IMR-90 (cell line): Measurements from ENCODE around the gene PDE6A. TPM values are rescaled to one million over a fixed set of nuclear protein-coding genes. Genes with fewer than 3 reads are reported as not detected.

ENCODE experiments used
- ATAC-seq: fragments of 200-7000 bp; cut with Tn5 transposase; 2 replicates; pipeline ENCODE4 v1.9.1; 2020; ENCODE audit warnings: low read depth, mild to moderate bottlenecking, moderate library complexity
- BruUV-seq: library from RNA; stranded (reverse); fragments of 400-500 nt; replicated peaks from 2 replicates; lab custom pipeline; 2021; lab: Mats Ljungman, UMichigan
- CTCF ChIA-PET: fragments of 300-600 bp; formaldehyde crosslinking; extraction: SDS; loops from one replicate; lab custom pipeline; 2021; ENCODE audit warnings: antibody characterized with exemption; lab: Yijun Ruan, JAX
- POLR2A ChIA-PET: fragments of 300-600 bp; sonication (Branson Sonifier 250); formaldehyde crosslinking; loops from one replicate; lab custom pipeline; 2022; ENCODE audit warnings: antibody characterized with exemption; ENCODE audit not compliant: unreplicated experiment; lab: Charles Lee
- DNase-seq: peaks from one replicate; pipeline ENCODE4 v3.0.0; 2013
- H2AFZ ChIP-seq: replicated peaks from 2 replicates; pipeline ENCODE3; 2013; ENCODE audit warnings: low read length, mild to moderate bottlenecking; ENCODE audit not compliant: poor library complexity
- H2AK5ac ChIP-seq: 2 replicates; pipeline ENCODE4 v1.6.1; 2013; ENCODE audit warnings: low read depth, low read length, inconsistent platforms
- H2AK9ac ChIP-seq: replicated peaks from 2 replicates; pipeline ENCODE3; 2013; ENCODE audit warnings: mild to moderate bottlenecking, low read depth, low read length, moderate library complexity; ENCODE audit not compliant: poor library complexity
- H2BK120ac ChIP-seq: 2 replicates; pipeline ENCODE4 v1.6.1; 2013; ENCODE audit warnings: low read depth, low read length, inconsistent platforms
- H2BK15ac ChIP-seq: 3 replicates; pipeline ENCODE4 v1.6.1; 2013; ENCODE audit warnings: low read depth, low read length, inconsistent platforms
- H2BK20ac ChIP-seq: 2 replicates; pipeline ENCODE4 v1.6.1; 2013; ENCODE audit warnings: low read depth, mild to moderate bottlenecking, inconsistent platforms, low read length, moderate library complexity
- H2BK5ac ChIP-seq: 2 replicates; pipeline ENCODE4 v1.6.1; 2013; ENCODE audit warnings: mild to moderate bottlenecking, low read depth, low read length, inconsistent platforms; ENCODE audit not compliant: poor library complexity, severe bottlenecking
- H3K14ac ChIP-seq: replicated peaks from 2 replicates; pipeline ENCODE4 v1.6.1; 2013; ENCODE audit warnings: low read depth, low read length, inconsistent platforms
- H3K18ac ChIP-seq: 2 replicates; pipeline ENCODE4 v1.6.1; 2013; ENCODE audit warnings: low read depth, low read length, control low read depth
- H3K23ac ChIP-seq: 2 replicates; pipeline ENCODE4 v1.6.1; 2013; ENCODE audit warnings: low read depth, low read length, inconsistent platforms
- H3K27ac ChIP-seq: 2 replicates; pipeline ENCODE4 v1.5.1; 2013; ENCODE audit warnings: mild to moderate bottlenecking, control low read depth, low read length; ENCODE audit not compliant: insufficient read depth
- H3K27me3 ChIP-seq: 2 replicates; pipeline ENCODE4 v1.6.1; 2013; ENCODE audit warnings: low read length; ENCODE audit not compliant: control insufficient read depth, insufficient read depth
- H3K36me3 ChIP-seq: 2 replicates; pipeline ENCODE4 v1.6.1; 2013; ENCODE audit warnings: low read length, mixed read lengths; ENCODE audit not compliant: control insufficient read depth, insufficient read depth
- H3K4ac ChIP-seq: 2 replicates; pipeline ENCODE4 v1.6.1; 2013; ENCODE audit warnings: low read depth, low read length, inconsistent platforms
- H3K4me1 ChIP-seq: 2 replicates; pipeline ENCODE4 v1.6.1; 2013; ENCODE audit warnings: low read length, mixed read lengths; ENCODE audit not compliant: control insufficient read depth, insufficient read depth
- H3K4me2 ChIP-seq: 2 replicates; pipeline ENCODE4 v1.6.1; 2013; ENCODE audit warnings: low read depth, mild to moderate bottlenecking, control low read depth, low read length, moderate library complexity
- H3K4me3 ChIP-seq: 2 replicates; pipeline ENCODE4 v1.5.1; 2013; ENCODE audit warnings: low read depth, mild to moderate bottlenecking, control low read depth, low read length, moderate library complexity; ENCODE audit not compliant: insufficient read depth
- H3K56ac ChIP-seq: 2 replicates; pipeline ENCODE4 v1.6.1; 2013; ENCODE audit warnings: low read length, inconsistent platforms; ENCODE audit not compliant: insufficient read depth; ENCODE audit errors: extremely low read depth
- H3K79me1 ChIP-seq, 2 experiments: 2 replicates each; pipeline ENCODE4 v1.6.1; 2013; ENCODE audit warnings: low read length in 2 of 2, inconsistent platforms in 1 of 2, low read depth in 1 of 2
- H3K9ac ChIP-seq: 2 replicates; pipeline ENCODE4 v1.6.1; 2013; ENCODE audit warnings: low read depth, low read length, control low read depth
- H3K9me1 ChIP-seq: 2 replicates; pipeline ENCODE4 v1.6.1; 2013; ENCODE audit warnings: low read length, inconsistent platforms; ENCODE audit not compliant: insufficient read depth
- H3K9me3 ChIP-seq: 2 replicates; pipeline ENCODE4 v1.6.1; 2013; ENCODE audit warnings: low read length; ENCODE audit not compliant: control insufficient read depth, insufficient read depth
- H4K20me1 ChIP-seq: 2 replicates; pipeline ENCODE4 v1.6.1; 2013; ENCODE audit warnings: low read length, inconsistent platforms; ENCODE audit not compliant: insufficient read depth
- H4K5ac ChIP-seq: 2 replicates; pipeline ENCODE4 v1.6.1; 2013; ENCODE audit warnings: mild to moderate bottlenecking, low read depth, low read length, control low read depth
- H4K8ac ChIP-seq, 2 experiments: 2 replicates each; pipeline ENCODE4 v1.6.1; 2013; ENCODE audit warnings: low read depth in 2 of 2, low read length in 2 of 2, control low read depth in 1 of 2, inconsistent platforms in 1 of 2
- H4K91ac ChIP-seq: 2 replicates; pipeline ENCODE4 v1.6.1; 2013; ENCODE audit warnings: low read depth, low read length, inconsistent platforms; ENCODE audit not compliant: insufficient read depth
- CHD1 ChIP-seq: IDR thresholded peaks from 2 replicates; pipeline ENCODE4 v1.6.1; 2012; ENCODE audit warnings: low read depth, low read length, improper control_type of control experiment
- USF2 ChIP-seq: fragments of 150-350 bp; IDR thresholded peaks from 2 replicates; pipeline ENCODE4 v1.6.1; 2017; ENCODE audit warnings: mild to moderate bottlenecking, antibody characterized with exemption, low read length, low read depth
- WGBS, 2 experiments: methylation state at CpG; one replicate each; pipeline versions ENCODE4 v1.1.5 to v1.1.7; 2013; ENCODE audit warnings: missing lambda C conversion rate in 2 of 2; ENCODE audit not compliant: insufficient read length in 1 of 2; ENCODE audit errors: extremely low coverage in 2 of 2; 5-methylcytosine and 5-hydroxymethylcytosine counted together
- dilution Hi-C: fragments of 300-500 bp; cut with HindIII; formaldehyde crosslinking; loops from one replicate; pipeline ENCODE4 v1.14.3; 2018; ENCODE audit warnings: low sequenced_read_pairs; ENCODE audit not compliant: unreplicated experiment
- in situ Hi-C: fragments of 300-500 bp; cut with MboI; formaldehyde crosslinking; loops from 3 replicates; pipeline ENCODE4 v1.14.3; 2019; ENCODE audit warnings: low sequenced_read_pairs, inconsistent platforms, mixed read lengths
- intact Hi-C: fragments of 100-400 bp; cut with micrococcal nuclease; formaldehyde crosslinking; loops from 2 replicates; pipeline ENCODE4 v1.10.0; 2022
- polyA plus RNA-seq, 3 experiments: library from polyadenylated mRNA; depleted of rRNA; stranded (reverse); fragments of >200 nt; gene quantifications; 2 replicates each; pipeline ENCODE4 v1.2.3, GENCODE V29; 2012; ENCODE audit warnings: low replicate concordance in 1 of 3
- total RNA-seq: library from RNA; depleted of rRNA; stranded (reverse); fragments of >200 nt; gene quantifications from 2 replicates; pipeline ENCODE4 v1.2.3, GENCODE V29; 2012

The PDE6A gene
- total and polyA plus RNA-seq, 2 of the 4 experiments (the other 2 are of a cell fraction): not detected

GRCh38 chr5:149951138-149951749 lies 6.7 kb upstream of the PDE6A start:
- dilution Hi-C loops: no loop called here
- no TSS peak for BruUV-seq
- Histone ChIP-seq H2AK5ac (no peak overlapping the region), H3K4me3 (no peak overlapping the region), H3K9me3 (no peaks in the 10 kb centered on the region), H2AFZ (no peak overlapping the region), H3K4me2 (no peak overlapping the region), H3K18ac (no peak overlapping the region), H3K9ac (no peak overlapping the region), H3K23ac (no peak overlapping the region), H4K5ac (no peak overlapping the region), H2BK120ac (no peak overlapping the region), H3K27ac (no peak overlapping the region), H4K8ac (no peak overlapping the region), H2BK5ac (no peak overlapping the region), H2AK9ac (no peak overlapping the region), H3K79me1 (no peaks in the 10 kb centered on the region), H3K36me3 (no peaks in the 10 kb centered on the region), H3K27me3 (peaks cover 33% of the 10 kb centered on the region), H3K9me1 (no peaks in the 10 kb centered on the region), H3K4me1 (no peaks in the 10 kb centered on the region), H2BK20ac (no peak overlapping the region), H3K14ac (no peak overlapping the region), H2BK15ac (no peak overlapping the region), H3K56ac (no peak overlapping the region), H3K4ac (no peak overlapping the region), H4K91ac (no peak overlapping the region), H4K20me1 (no peaks in the 10 kb centered on the region)
- DNase-seq (no peak), ATAC-seq (no peak)
- in situ Hi-C loops: no loop called here
- POLR2A ChIA-PET: no interaction called here
- intact Hi-C loops: no loop called here
- no peak for TF ChIP-seq USF2
- TF ChIP-seq CHD1: no peak
- WGBS, 2 experiments: 100% methylated on average over 1 of the region's 6 CpGs; no CpG with 5 or more reads in 1 of the 2 experiments
- CTCF ChIA-PET: interaction anchor here (0.7 to 1.6 kb wide), 2 partner anchors 8 to 18 kb away, joined by 3 to 5 read pairs; no protein-coding TSS in a partner anchor
